Omental fat pad (tissue), 4 donors: ENCODE data around the gene IPCEF1. TPM values are rescaled to one million over a fixed set of nuclear protein-coding genes. Genes with fewer than 3 reads are reported as not detected.

ENCODE experiments used
- ATAC-seq: fragments of 150-250 bp; one replicate; pipeline ENCODE4 v1.9.1; 2016; ENCODE audit warnings: mild to moderate bottlenecking, moderate library complexity; ENCODE audit not compliant: low FRiP score
- DNase-seq: peaks from one replicate; pipeline ENCODE4 v3.0.0-alpha.2; 2019; ENCODE audit warnings: low spot score
- CTCF ChIP-seq, 3 donors: fragments of 450-650 bp; IDR thresholded peaks; one replicate each; pipeline ENCODE4 v1.5.1; 2016 to 2017; ENCODE audit warnings: antibody characterized with exemption in 3 of 3, mild to moderate bottlenecking in 3 of 3, moderate library complexity in 2 of 3
- total RNA-seq, 4 donors: library from RNA; depleted of rRNA; stranded (reverse); fragments of >200 nt; gene quantifications; one replicate each; pipeline ENCODE4 v1.1.0, GENCODE V29; 2016

IPCEF1 gene
- total RNA-seq, 4 donors from 2014 or later, result 0.84 to 9.2 (median 2.7) TPM

- no peak for ATAC-seq
- TF ChIP-seq CTCF (IDR thresholded peaks at IDR 0.05), result no peak
Measured at GRCh38 chr6:154325142-154325541, 31.5 kb downstream of the IPCEF1 start.

GRCh38 chr6:154320181-154320580 lies 36.4 kb downstream of the IPCEF1 start:
- ATAC-seq (no peak), DNase-seq (no peak)
- TF ChIP-seq CTCF (IDR thresholded peaks at IDR 0.05), result no peak

More at GRCh38 chr6:154325142-154325541, 31.5 kb downstream of the IPCEF1 start:
- no peak for DNase-seq

DNA sequence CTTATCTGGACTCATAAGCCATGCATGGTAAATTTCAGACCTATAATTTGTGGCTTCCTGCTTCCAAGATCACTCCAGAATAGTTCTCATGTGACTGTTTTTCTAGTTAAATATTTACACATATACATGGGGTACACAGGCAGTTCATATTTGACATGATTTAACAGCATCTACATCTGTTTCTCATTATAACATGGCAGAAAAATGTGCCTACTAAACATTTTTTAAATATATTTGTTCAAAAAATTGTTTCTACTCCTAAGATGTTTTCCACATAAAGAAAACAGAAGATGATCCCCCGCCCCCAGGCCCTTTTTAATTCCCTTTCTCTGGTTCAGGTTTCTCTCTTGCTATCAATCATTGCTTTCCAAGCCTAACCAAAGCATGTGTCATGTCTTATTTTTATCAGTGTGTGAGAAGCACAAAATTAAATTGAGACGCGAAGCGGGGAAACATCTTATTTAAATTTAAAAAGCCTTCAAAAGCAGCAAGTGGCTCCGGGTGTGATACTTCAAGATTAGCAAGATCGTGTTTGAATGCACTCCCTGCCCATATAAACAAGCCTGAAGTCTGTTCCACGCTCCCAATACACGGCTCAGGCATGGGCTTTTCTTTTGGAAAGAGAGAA lies 37.3 kb downstream of the IPCEF1 start:
- DNase-seq, result no peak
- ATAC-seq, result no peak

GRCh38 chr6:154318721-154319120 lies 37.9 kb downstream of the IPCEF1 start:
- TF ChIP-seq CTCF (IDR thresholded peaks at IDR 0.05), result no peak
- DNase-seq, result no peak
- ATAC-seq, result no peak

More for the DNA sequence above, 37.3 kb downstream of the IPCEF1 start:
- no peak for TF ChIP-seq CTCF (IDR thresholded peaks at IDR 0.05)

DNA sequence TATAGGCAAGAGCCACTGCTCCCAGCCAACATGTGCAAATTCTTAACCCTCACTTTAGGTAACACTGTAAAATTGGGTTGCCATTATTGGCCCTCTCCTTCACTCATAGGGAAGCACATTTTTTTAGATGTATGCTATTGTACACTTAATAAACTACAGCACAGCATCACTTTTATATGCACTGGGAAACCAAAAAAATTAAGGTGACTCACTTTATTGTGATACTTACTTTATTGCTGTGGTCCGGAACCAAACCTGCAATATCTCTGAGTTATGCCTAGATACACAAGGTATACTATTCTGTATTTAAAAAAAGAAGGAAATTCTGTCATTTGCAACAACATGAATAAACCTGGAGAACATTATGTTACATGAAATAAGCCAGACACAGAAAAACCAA lies 40.5 kb downstream of the IPCEF1 start:
- ATAC-seq, result no peak
- no peak for TF ChIP-seq CTCF (IDR thresholded peaks at IDR 0.05)
- DNase-seq, result no peak

DNA sequence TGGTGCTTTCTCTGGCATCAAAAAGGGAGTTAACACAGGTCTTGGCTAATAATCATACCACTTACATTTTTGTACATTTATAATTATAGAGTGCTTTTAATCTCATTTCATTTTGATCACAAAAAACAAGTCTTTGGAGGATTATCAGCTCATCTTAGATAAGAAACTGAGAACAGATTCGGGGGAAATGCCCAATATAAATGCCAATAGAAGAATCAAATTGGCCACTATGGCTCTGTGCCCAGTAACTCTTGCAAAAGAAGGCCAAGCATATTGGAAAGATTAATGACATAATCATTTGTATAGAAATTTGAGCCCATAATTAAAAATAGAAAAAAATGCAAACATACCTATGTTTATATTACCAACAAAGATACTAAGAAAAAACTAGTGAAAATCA lies 42.5 kb downstream of the IPCEF1 start:
- no peak for TF ChIP-seq CTCF (IDR thresholded peaks at IDR 0.05)
- DNase-seq, result no peak
- no peak for ATAC-seq

DNA sequence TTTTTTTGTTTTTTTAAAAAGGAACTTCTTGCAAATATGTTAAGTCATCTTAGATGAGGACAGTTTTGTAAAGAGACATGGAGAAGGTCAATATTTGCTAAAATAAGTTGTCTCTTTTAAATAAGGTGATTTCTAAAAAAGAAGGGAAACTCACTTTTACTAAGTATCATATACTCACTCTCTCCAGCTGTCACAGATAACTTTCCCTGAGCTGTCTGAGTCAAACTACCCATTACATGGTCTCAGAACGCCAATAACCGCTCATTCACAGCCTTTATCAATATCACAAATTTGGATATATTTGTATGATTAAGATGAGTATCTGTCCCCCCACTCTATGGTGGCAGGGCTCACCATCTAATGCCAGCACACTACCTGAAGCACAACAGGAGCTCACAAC lies 47.6 kb downstream of the IPCEF1 start:
- TF ChIP-seq CTCF (IDR thresholded peaks at IDR 0.05), result no peak

More for the DNA sequence above, 47.6 kb downstream of the IPCEF1 start:
- ATAC-seq, result no peak
- DNase-seq, result no peak
